K562 (cell line): ENCODE measurements around the gene EXOC2.

Experiments
- TAF1 ChIP-seq: IDR thresholded peaks from 2 replicates; pipeline ENCODE4 v1.6.1; 2011; ENCODE audit warnings: mild to moderate bottlenecking, low read length, moderate library complexity; ENCODE audit not compliant: insufficient read depth, control insufficient read depth, severe bottlenecking; ENCODE audit errors: extremely low read depth
- TF ChIP-seq, protein P1 (sequence below): sonication (generic); formaldehyde crosslinking; IDR thresholded peaks from 2 replicates; pipeline ENCODE4 v1.8.1; 2023; ENCODE audit warnings: mild to moderate bottlenecking, missing genetic modification reagents
- TF ChIP-seq, protein P2 (sequence below), 2 experiments: fragments of 250-450 bp in 1 of 2; fragments of 450-650 bp in 1 of 2; sonication (Bioruptor Pico) in 1 of 2; IDR thresholded peaks; 2 replicates each; pipeline versions ENCODE4 v1.6.1 to v1.8.0; 2016 to 2021; ENCODE audit warnings: mild to moderate bottlenecking in 2 of 2, moderate library complexity in 2 of 2, missing compliant biosample characterization in 1 of 2, missing genetic modification characterization in 1 of 2

DNA sequence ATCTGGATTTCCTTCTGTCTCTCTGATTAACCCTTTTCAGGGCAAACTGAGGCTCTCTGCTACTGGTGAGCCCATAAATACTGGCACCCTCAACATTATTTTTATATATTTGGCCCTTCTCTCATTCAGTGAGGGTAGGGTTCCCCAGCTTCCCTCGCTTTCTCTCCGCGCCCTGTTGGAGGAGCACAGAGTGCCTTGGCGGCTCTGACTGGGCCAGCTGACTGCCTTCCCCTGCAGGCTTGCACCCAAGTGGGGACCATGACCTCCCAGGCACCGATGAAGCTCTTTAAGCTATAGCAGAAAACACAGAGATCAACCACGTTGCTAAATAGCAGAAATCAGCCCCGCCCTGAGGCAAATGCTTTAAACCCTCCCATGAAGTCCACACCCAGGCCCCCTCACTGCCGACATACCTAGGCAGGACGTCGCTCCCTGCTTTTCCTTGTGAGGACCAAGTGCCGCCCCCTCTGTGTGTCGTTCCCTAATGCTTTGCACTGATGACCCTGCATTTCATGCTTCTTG lies 141.0 kb downstream of the EXOC2 start:
- no peak for TF ChIP-seq TAF1
- TF ChIP-seq, protein P1, sequence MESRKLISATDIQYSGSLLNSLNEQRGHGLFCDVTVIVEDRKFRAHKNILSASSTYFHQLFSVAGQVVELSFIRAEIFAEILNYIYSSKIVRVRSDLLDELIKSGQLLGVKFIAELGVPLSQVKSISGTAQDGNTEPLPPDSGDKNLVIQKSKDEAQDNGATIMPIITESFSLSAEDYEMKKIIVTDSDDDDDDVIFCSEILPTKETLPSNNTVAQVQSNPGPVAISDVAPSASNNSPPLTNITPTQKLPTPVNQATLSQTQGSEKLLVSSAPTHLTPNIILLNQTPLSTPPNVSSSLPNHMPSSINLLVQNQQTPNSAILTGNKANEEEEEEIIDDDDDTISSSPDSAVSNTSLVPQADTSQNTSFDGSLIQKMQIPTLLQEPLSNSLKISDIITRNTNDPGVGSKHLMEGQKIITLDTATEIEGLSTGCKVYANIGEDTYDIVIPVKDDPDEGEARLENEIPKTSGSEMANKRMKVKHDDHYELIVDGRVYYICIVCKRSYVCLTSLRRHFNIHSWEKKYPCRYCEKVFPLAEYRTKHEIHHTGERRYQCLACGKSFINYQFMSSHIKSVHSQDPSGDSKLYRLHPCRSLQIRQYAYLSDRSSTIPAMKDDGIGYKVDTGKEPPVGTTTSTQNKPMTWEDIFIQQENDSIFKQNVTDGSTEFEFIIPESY (CRISPR knock-in tag), result no peak
- TF ChIP-seq, protein P2, sequence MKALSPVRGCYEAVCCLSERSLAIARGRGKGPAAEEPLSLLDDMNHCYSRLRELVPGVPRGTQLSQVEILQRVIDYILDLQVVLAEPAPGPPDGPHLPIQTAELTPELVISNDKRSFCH (CRISPR knock-in tag; IDR thresholded peaks at IDR 0.05), result no peak
- TF ChIP-seq, protein P2 (tag; IDR thresholded peaks at IDR 0.05), result no peak
